Posterior vena cava (tissue), 2 donors: ENCODE measurements around the gene BCAS1. TPM values are rescaled to one million over a fixed set of nuclear protein-coding genes. Genes with fewer than 3 reads are reported as not detected.

Experiments
- DNase-seq: peaks from one replicate; pipeline ENCODE4 v3.0.0-alpha.2; 2020; ENCODE audit warnings: low spot score
- intact Hi-C, 2 donors: fragments of 100-400 bp; cut with DNase I; formaldehyde crosslinking; loops; one replicate each; pipeline versions ENCODE4 v1.14.1 to v1.14.2; 2022 to 2023
- total RNA-seq, 2 donors: library from RNA; stranded (reverse); fragmentation: NEBNext Ultra II Directional; extraction: Animal tissue kit (Norgen Biotek cat#: 25700); gene quantifications; one replicate each; pipeline ENCODE4 v1.2.1, GENCODE V29; 2021
- donor health status: DM: yes; HTN: yes; CAD: no.
- donor health status: DM: yes; HTN: yes; CAD: no.

The BCAS1 gene
- total RNA-seq, 2 donors from 2014 or later = 0.86 to 1.8 TPM

- intact Hi-C loops = no loop called here
- DNase-seq = no peak
Observed at GRCh38 chr20:53957451-53958172, 112.8 kb downstream of the BCAS1 start.

- intact Hi-C loops = no loop called here
- DNase-seq = no peak
Observed at GRCh38 chr20:53956013-53956715, 114.2 kb downstream of the BCAS1 start.

- intact Hi-C loops = no loop called here
- no peak for DNase-seq
Observed at GRCh38 chr20:53954723-53955658, 115.4 kb downstream of the BCAS1 start.

GRCh38 chr20:53952528-53953096 lies 117.8 kb downstream of the BCAS1 start:
- no peak for DNase-seq
- intact Hi-C loops = no loop called here

GRCh38 chr20:53950578-53950977 lies 119.8 kb downstream of the BCAS1 start:
- DNase-seq = no peak
- intact Hi-C loops = no loop called here

GRCh38 chr20:53950031-53950430 lies 120.4 kb downstream of the BCAS1 start:
- DNase-seq = no peak
- intact Hi-C loops = no loop called here

- peak; percentile 92 for DNase-seq
- intact Hi-C loops = no loop called here
Observed at GRCh38 chr20:53949319-53949839, 121.0 kb downstream of the BCAS1 start.

GRCh38 chr20:53948383-53949318 lies 121.7 kb downstream of the BCAS1 start:
- intact Hi-C loops = no loop called here
- no peak for DNase-seq

- no peak for DNase-seq
Observed at GRCh38 chr20:53947501-53948195, 122.7 kb downstream of the BCAS1 start.

GRCh38 chr20:53946106-53946505 lies 124.3 kb downstream of the BCAS1 start:
- no peak for DNase-seq
- intact Hi-C loops = no loop called here

More at GRCh38 chr20:53947501-53948195, 122.7 kb downstream of the BCAS1 start:
- intact Hi-C loops = no loop called here

GRCh38 chr20:53945478-53945877 lies 124.9 kb downstream of the BCAS1 start:
- no peak for DNase-seq
- intact Hi-C loops = no loop called here

- intact Hi-C loops = loop anchor here in 1 of 2 donors (5.0 kb wide), 1 partner anchor 367 kb away; no protein-coding TSS in a partner anchor
- DNase-seq = no peak
Observed at GRCh38 chr20:53944796-53945195, 125.6 kb downstream of the BCAS1 start.

- intact Hi-C loops = loop anchor here in 1 of 2 donors (5.0 kb wide), 1 partner anchor 366 kb away; no protein-coding TSS in a partner anchor
- DNase-seq = no peak
Observed at GRCh38 chr20:53943522-53944291, 126.7 kb downstream of the BCAS1 start.

- no peak for DNase-seq
- intact Hi-C loops = loop anchor here in 1 of 2 donors (5.0 kb wide), 1 partner anchor 366 kb away; no protein-coding TSS in a partner anchor
Observed at GRCh38 chr20:53942973-53943372, 127.4 kb downstream of the BCAS1 start.

- no peak for DNase-seq
Observed at GRCh38 chr20:53942472-53942816, 128.0 kb downstream of the BCAS1 start.

GRCh38 chr20:53941680-53942471 lies 128.5 kb downstream of the BCAS1 start:
- DNase-seq = no peak
- intact Hi-C loops = loop anchor here in 1 of 2 donors (5.0 kb wide), 1 partner anchor 365 kb away; no protein-coding TSS in a partner anchor

More at GRCh38 chr20:53942472-53942816, 128.0 kb downstream of the BCAS1 start:
- intact Hi-C loops = loop anchor here in 1 of 2 donors (5.0 kb wide), 1 partner anchor 365 kb away; no protein-coding TSS in a partner anchor
